Neural cell (in vitro differentiated cells): ENCODE measurements around the gene MGME1. TPM values are rescaled to one million over a fixed set of nuclear protein-coding genes. Genes with fewer than 3 reads are reported as not detected.

Experiments
- H2AFZ ChIP-seq: fragments of 200-600, 300-800 bp; sonication (generic), shearing (Covaris generic); 2 replicates; pipeline ENCODE4 v1.6.0; 2014; ENCODE audit warnings: low read depth, mild to moderate bottlenecking, antibody characterized with exemption, low read length, moderate library complexity
- H3F3A ChIP-seq: fragments of 200-600 bp; shearing (Covaris generic); 2 replicates; pipeline ENCODE4 v1.6.1; 2016; ENCODE audit warnings: mild to moderate bottlenecking, moderate library complexity, mixed read lengths, antibody characterized with exemption, low read length; ENCODE audit not compliant: insufficient read depth, poor library complexity, severe bottlenecking
- H3K27ac ChIP-seq: fragments of 200-600, 300-800 bp; sonication (generic), shearing (Covaris generic); 2 replicates; pipeline ENCODE4 v1.5.1; 2014; ENCODE audit warnings: mild to moderate bottlenecking, low read length, moderate library complexity
- H3K27me3 ChIP-seq: fragments of 300-800, 200-600 bp; sonication (generic), shearing (Covaris generic); 2 replicates; pipeline ENCODE4 v1.6.0; 2014; ENCODE audit warnings: mild to moderate bottlenecking, low read depth, low read length, moderate library complexity; ENCODE audit not compliant: insufficient read depth
- H3K36me3 ChIP-seq: fragments of 300-800, 200-600 bp; sonication (generic), shearing (Covaris generic); 2 replicates; pipeline ENCODE4 v1.5.1; 2014; ENCODE audit warnings: mild to moderate bottlenecking, antibody characterized with exemption, low read length, moderate library complexity; ENCODE audit not compliant: insufficient read depth
- H3K4me2 ChIP-seq: fragments of 300-800, 200-600 bp; sonication (generic), shearing (Covaris generic); 2 replicates; pipeline ENCODE4 v1.6.0; 2014; ENCODE audit warnings: mild to moderate bottlenecking, low read length
- H3K4me3 ChIP-seq: fragments of 300-800, 200-600 bp; sonication (generic), shearing (Covaris generic); 2 replicates; pipeline ENCODE4 v1.5.1; 2014; ENCODE audit warnings: mild to moderate bottlenecking, low read length, moderate library complexity
- H3K79me2 ChIP-seq: fragments of 200-600 bp; shearing (Covaris generic); replicated peaks from 2 replicates; pipeline ENCODE4 v1.6.0; 2014; ENCODE audit warnings: mild to moderate bottlenecking, low read length, moderate library complexity; ENCODE audit not compliant: insufficient read depth
- H3K9ac ChIP-seq: fragments of 300-800, 200-600 bp; sonication (generic), shearing (Covaris generic); 2 replicates; pipeline ENCODE4 v1.6.1; 2016; ENCODE audit warnings: mild to moderate bottlenecking, low read length, mixed read lengths
- H3K9me2 ChIP-seq: fragments of 200-600 bp; shearing (Covaris generic); 2 replicates; pipeline ENCODE4 v1.6.1; 2016; ENCODE audit warnings: mild to moderate bottlenecking, low read length, mixed read lengths; ENCODE audit not compliant: insufficient read depth
- H3K9me3 ChIP-seq: fragments of 200-600, 300-800 bp; sonication (generic), shearing (Covaris generic); 2 replicates; pipeline ENCODE4 v1.6.1; 2016; ENCODE audit warnings: mild to moderate bottlenecking, mixed run types, low read length, moderate library complexity, mixed read lengths
- H4K20me1 ChIP-seq: fragments of 200-600 bp; shearing (Covaris generic); 2 replicates; pipeline ENCODE4 v1.6.1; 2016; ENCODE audit warnings: mild to moderate bottlenecking, mixed run types; ENCODE audit not compliant: insufficient read depth
- CTCF ChIP-seq: fragments of 450-650 bp; IDR thresholded peaks from 2 replicates; pipeline ENCODE4 v1.5.1; 2014; ENCODE audit warnings: antibody characterized with exemption, mild to moderate bottlenecking, moderate library complexity; ENCODE audit not compliant: poor library complexity, severe bottlenecking
- EP300 ChIP-seq: fragments of 450-650 bp; conservative IDR thresholded peaks from 2 replicates; pipeline ENCODE4 v1.6.1; 2014; ENCODE audit warnings: antibody characterized with exemption, mild to moderate bottlenecking, moderate library complexity; ENCODE audit not compliant: poor library complexity, severe bottlenecking
- EZH2 ChIP-seq: fragments of 200-600, 300-800 bp; shearing (Covaris generic), sonication (generic); IDR thresholded peaks from 2 replicates; pipeline ENCODE4 v1.6.1; 2014; ENCODE audit warnings: antibody characterized with exemption, low read length, borderline replicate concordance, mild to moderate bottlenecking; ENCODE audit not compliant: insufficient read depth, poor library complexity, severe bottlenecking
- MXI1 ChIP-seq: fragments of 450-650 bp; conservative IDR thresholded peaks from 2 replicates; pipeline ENCODE4 v1.6.1; 2014; ENCODE audit warnings: antibody characterized with exemption, mild to moderate bottlenecking; ENCODE audit not compliant: poor library complexity, severe bottlenecking
- POLR2AphosphoS5 ChIP-seq: IDR thresholded peaks from 2 replicates; pipeline ENCODE4 v1.6.1; 2012
- RAD21 ChIP-seq: fragments of 450-650 bp; conservative IDR thresholded peaks from 2 replicates; pipeline ENCODE4 v1.6.1; 2014; ENCODE audit warnings: antibody characterized with exemption, mild to moderate bottlenecking, moderate library complexity
- REST ChIP-seq: IDR thresholded peaks from 2 replicates; pipeline ENCODE4 v1.6.1; 2012; ENCODE audit warnings: borderline replicate concordance
- SMC3 ChIP-seq: fragments of 450-650 bp; conservative IDR thresholded peaks from 2 replicates; pipeline ENCODE4 v1.6.1; 2014; ENCODE audit warnings: antibody characterized with exemption, mild to moderate bottlenecking, moderate library complexity; ENCODE audit not compliant: poor library complexity
- TAF1 ChIP-seq: IDR thresholded peaks from 2 replicates; pipeline ENCODE4 v1.6.1; 2012; ENCODE audit warnings: low read depth
- polyA plus RNA-seq: library from polyadenylated mRNA; depleted of rRNA; stranded (reverse); fragments of >200 nt; gene quantifications from 2 replicates; pipeline ENCODE4 v1.2.3, GENCODE V29; 2014

Gene MGME1
- polyA plus RNA-seq, 1 donor from 2014 or later, result 7.0 TPM

- H2AFZ ChIP-seq, result no peak overlapping the region
- H4K20me1 ChIP-seq, result no peaks in the 10 kb centered on the region
- H3K4me3 ChIP-seq, result no peak overlapping the region
- no peaks in the 10 kb centered on the region for H3K36me3 ChIP-seq
- no peaks in the 10 kb centered on the region for H3K79me2 ChIP-seq
- no peaks in the 10 kb centered on the region for H3K9me3 ChIP-seq
- H3K9me2 ChIP-seq, result no peaks in the 10 kb centered on the region
- TF ChIP-seq EP300 (no peak), CTCF (no peak), TAF1 (no peak), SMC3 (no peak), MXI1 (no peak), POLR2AphosphoS5 (no peak), EZH2 (no peak), REST (no peak), RAD21 (no peak)
- H3F3A ChIP-seq, result no peaks in the 10 kb centered on the region
- no peaks in the 10 kb centered on the region for H3K27me3 ChIP-seq
- no peak overlapping the region for H3K9ac ChIP-seq
- no peak overlapping the region for H3K4me2 ChIP-seq
- no peak overlapping the region for H3K27ac ChIP-seq
These were observed 38.9 kb downstream of the MGME1 start for GRCh38 chr20:18007534-18008292.

- Histone ChIP-seq H3K4me3 (no peak overlapping the region), H3K9me3 (no peaks in the 10 kb centered on the region), H3K9me2 (no peaks in the 10 kb centered on the region), H3K9ac (no peak overlapping the region), H3K27me3 (no peaks in the 10 kb centered on the region), H2AFZ (no peak overlapping the region), H3K4me2 (no peak overlapping the region), H3K27ac (no peak overlapping the region), H4K20me1 (no peaks in the 10 kb centered on the region), H3F3A (no peaks in the 10 kb centered on the region), H3K36me3 (no peaks in the 10 kb centered on the region), H3K79me2 (no peaks in the 10 kb centered on the region)
- no peak for TF ChIP-seq CTCF
- no peak for TF ChIP-seq MXI1
- TF ChIP-seq TAF1, result no peak
- no peak for TF ChIP-seq REST
- no peak for TF ChIP-seq EP300
- no peak for TF ChIP-seq POLR2AphosphoS5
- TF ChIP-seq EZH2, result no peak
- TF ChIP-seq SMC3, result no peak
- TF ChIP-seq RAD21, result no peak
These were observed 40.3 kb downstream of the MGME1 start for GRCh38 chr20:18009116-18009515.
